ENCODE data around the gene APOC1. TPM values are rescaled to one million over a fixed set of nuclear protein-coding genes. Genes with fewer than 3 reads are reported as not detected.
"Not testable (repeated sequence)": the region's sequence is repeated elsewhere in the genome, so short reads cannot be mapped to it uniquely, and the experiment has no call there.

The APOC1 gene
- polyA plus RNA-seq, 3 donors from 2014 or later = 0.47 TPM; not detected in 2

DNA sequence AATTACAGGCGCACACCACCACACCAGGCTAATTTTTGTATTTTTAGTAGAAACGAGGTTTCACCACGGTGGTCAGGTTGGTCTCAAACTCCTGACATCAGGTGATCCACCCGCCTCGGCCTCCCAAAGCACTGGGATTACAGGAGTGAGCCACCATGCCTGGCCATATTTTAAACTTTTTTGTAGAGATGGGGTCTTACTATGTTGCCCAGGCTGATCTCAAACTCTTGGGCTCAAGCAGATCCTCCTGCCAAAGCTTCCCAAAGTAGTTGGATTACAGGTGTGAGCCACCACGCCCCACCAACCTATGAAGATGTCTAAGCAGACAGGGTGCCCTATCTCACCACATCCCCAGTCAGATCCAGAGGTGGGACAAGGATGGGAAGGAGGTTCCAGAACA is 2.5 kb upstream of the APOC1 start:
- not testable (repeated sequence) for H3K36me3 Mint-ChIP-seq, H3K4me1 Mint-ChIP-seq, H3K4me3 Mint-ChIP-seq, H3K9me3 Mint-ChIP-seq, H3K27ac Mint-ChIP-seq, DNase-seq
- H3K27me3 Mint-ChIP-seq (ENCODE audit: low read depth in 3 of 3) = peaks cover 6 to 22% (median 13%) of the 10 kb centered on the region in 3 donors

DNA sequence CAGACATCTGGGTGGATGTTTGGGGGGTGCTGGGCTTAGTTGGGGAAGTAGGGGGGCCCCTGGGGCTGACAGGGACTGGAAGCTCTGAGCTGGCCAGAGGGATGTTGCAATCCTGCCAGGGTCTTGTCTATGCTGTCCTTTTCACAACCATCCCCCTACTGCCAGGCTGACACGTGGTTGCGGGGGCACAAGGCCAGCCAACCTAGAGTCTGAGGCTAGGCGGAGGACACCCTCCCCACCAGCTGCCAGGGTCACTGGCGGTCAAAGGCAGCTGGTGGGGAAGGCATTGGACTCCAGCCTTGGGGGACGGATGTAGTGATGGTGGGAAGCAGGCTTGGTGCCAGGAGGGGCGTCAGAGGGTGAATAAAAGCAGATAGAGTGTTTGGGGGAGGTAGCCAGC is 1.6 kb upstream of the APOC1 start:
- Mint-ChIP-seq H3K27ac (peak overlapping the region in 1 of 6 donors; percentile 55), H3K27me3 (ENCODE audit: low read depth in 3 of 3) (peaks cover 7 to 20% (median 13%) of the 10 kb centered on the region in 3 donors), H3K9me3 (peaks cover 0 to 1% (median 0%) of the 10 kb centered on the region in 6 donors), H3K4me1 (peaks cover 6 to 10% of the 10 kb centered on the region in 2 donors), H3K36me3 (no peaks in the 10 kb centered on the region), H3K4me3 (no peak overlapping the region)
- DNase-seq = no peak

DNA sequence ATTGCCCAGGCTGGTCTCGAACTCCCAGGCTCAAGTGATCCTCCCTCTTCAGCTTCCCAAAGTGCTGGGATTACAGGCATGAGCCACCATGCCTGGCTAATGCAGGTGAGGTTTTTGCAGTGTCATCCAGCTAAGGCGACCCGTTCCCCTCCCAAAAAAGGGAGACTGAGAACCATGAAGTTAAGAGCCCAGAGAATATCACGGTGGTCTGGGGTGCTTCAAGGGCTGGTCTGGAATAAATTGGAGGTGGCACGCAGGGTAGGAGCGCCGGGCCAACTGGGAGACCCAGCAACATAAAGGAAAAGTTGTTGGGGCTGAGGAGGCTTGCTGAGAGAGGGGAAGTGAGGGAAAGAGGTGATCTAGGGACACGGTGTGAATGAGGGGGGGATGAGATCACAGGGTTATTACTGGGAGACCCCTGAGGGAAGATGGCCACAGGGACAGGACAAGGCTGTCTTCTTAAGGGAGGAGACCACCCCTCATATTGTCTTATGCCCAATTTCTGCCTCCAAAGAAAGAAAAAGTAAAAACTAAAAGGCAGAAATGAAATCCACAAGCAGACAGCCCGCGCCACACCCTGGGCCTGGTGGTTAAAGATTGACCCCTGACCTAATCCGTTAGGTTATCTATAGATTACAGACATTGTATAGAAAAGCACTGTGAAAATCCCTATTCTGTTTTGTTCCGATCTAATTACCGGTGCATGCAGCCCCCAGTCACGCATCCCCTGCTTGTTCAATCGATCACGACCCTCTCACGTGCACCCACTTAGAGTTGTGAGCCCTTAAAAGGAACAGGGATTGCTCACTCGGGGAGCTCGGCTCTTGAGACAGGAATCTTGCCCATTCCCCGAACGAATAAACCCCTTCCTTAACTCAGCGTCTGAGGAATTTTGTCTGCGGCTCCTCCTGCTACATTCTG is 636 bp upstream of the APOC1 start:
- not testable (repeated sequence) for H3K36me3 Mint-ChIP-seq, H3K4me1 Mint-ChIP-seq, DNase-seq, H3K9me3 Mint-ChIP-seq
- H3K27me3 Mint-ChIP-seq (ENCODE audit: low read depth in 3 of 3) = peaks cover 5 to 20% (median 13%) of the 10 kb centered on the region in 3 donors
- H3K27ac Mint-ChIP-seq = peak overlapping the region in 2 of 6 donors; percentile 17 to 73
- peak overlapping the region in 4 of 5 donors; percentile 38 to 84 (median 57) for H3K4me3 Mint-ChIP-seq

DNA sequence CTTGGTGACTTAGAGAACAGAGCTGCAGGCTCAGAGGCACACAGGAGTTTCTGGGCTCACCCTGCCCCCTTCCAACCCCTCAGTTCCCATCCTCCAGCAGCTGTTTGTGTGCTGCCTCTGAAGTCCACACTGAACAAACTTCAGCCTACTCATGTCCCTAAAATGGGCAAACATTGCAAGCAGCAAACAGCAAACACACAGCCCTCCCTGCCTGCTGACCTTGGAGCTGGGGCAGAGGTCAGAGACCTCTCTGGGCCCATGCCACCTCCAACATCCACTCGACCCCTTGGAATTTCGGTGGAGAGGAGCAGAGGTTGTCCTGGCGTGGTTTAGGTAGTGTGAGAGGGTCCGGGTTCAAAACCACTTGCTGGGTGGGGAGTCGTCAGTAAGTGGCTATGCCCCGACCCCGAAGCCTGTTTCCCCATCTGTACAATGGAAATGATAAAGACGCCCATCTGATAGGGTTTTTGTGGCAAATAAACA is 9.9 kb downstream of the APOC1 start:
- H3K36me3 Mint-ChIP-seq = no peaks in the 10 kb centered on the region
- H3K4me3 Mint-ChIP-seq = no peak overlapping the region
- no peak for DNase-seq
- H3K27me3 Mint-ChIP-seq (ENCODE audit: low read depth in 3 of 3) = peaks cover 0 to 11% (median 0%) of the 10 kb centered on the region in 3 donors
- no peak overlapping the region for H3K27ac Mint-ChIP-seq
- peaks cover 0 to 6% of the 10 kb centered on the region in 2 donors for H3K4me1 Mint-ChIP-seq
- H3K9me3 Mint-ChIP-seq = no peaks in the 10 kb centered on the region

DNA sequence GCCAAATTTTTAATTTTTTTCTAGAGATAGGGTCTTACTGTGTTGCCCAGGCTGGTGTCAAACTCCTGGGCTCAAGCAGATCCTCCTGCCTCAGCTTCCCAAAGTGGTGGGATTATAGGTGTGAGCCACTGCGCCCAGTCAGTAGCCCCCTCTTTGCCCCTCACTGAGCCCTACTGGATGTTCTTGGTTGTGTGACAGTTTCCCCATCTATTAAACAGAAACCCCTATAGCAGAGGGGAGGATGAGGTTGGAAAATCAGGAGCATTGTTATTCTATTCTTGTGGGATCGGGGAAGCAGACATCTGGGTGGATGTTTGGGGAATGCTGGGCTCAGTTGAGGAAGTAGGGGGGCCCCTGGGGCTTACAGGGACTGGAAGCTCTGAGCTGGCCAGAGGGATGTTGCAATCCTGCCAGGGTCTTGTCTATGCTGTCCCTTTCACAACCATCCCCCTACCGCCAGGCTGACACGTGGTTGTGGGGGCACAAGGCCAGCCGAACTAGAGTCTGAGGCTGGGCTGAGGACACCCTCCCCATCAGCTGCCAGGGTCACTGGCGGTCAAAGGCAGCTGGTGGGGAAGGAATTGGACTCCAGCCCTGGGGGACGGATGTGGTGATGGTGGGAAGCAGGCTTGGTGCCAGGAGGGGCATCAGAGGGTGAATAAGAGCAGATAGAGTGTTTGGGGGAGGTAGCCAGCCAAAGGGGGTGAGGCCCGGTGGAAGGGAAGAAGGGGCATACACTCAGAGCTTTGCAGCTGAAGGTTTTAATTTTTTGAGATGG is 10.9 kb downstream of the APOC1 start:
- no peak for DNase-seq
- peaks cover 0 to 6% of the 10 kb centered on the region in 2 donors for H3K4me1 Mint-ChIP-seq
- H3K36me3 Mint-ChIP-seq = no peaks in the 10 kb centered on the region
- no peak overlapping the region for H3K4me3 Mint-ChIP-seq
- H3K27me3 Mint-ChIP-seq (ENCODE audit: low read depth in 3 of 3) = peaks cover 0 to 11% (median 3%) of the 10 kb centered on the region in 3 donors
- H3K9me3 Mint-ChIP-seq = no peaks in the 10 kb centered on the region
- peak overlapping the region in 1 of 6 donors; percentile 5 for H3K27ac Mint-ChIP-seq

DNA sequence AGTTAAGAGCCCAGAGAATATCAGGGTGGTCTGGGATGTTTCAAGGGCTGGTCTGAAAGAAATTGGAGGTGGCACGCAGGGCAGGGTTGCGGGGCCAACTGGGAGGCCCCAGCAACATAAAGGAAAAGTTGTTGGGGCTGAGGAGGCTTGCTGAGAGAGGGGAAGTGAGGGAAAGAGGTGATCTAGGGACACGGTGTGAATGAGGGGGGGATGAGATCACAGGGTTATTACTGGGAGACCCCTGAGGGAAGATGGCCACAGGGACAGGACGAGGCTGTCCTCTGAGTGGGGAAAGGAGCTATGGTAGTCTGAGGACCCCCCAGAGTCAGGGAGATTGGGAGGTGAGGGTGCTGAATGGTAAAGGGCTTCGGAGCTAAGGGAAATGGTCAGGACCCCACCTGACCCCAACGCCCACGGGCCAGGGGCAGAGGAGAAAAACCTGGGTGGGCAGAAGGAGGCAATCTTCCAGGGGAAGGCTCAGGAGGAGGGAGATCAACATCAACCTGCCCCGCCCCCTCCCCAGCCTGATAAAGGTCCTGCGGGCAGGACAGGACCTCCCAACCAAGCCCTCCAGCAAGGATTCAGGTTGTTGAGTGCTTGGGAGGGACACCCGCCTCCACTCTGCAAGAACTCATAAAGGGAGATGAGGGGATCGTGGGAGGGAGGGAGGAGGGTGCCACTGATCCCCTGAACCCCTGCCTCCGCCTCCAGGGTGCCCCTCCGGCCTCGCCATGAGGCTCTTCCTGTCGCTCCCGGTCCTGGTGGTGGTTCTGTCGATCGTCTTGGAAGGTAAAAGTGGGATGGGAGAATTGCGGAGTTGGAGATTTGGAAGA is 12.1 kb downstream of the APOC1 start:
- not testable (repeated sequence) for H3K27ac Mint-ChIP-seq, H3K9me3 Mint-ChIP-seq, DNase-seq, H3K36me3 Mint-ChIP-seq, H3K4me1 Mint-ChIP-seq
- Mint-ChIP-seq H3K4me3 (peak overlapping the region in 1 of 5 donors; percentile 42), H3K27me3 (ENCODE audit: low read depth in 3 of 3) (peaks cover 0 to 11% (median 3%) of the 10 kb centered on the region in 3 donors)

DNA sequence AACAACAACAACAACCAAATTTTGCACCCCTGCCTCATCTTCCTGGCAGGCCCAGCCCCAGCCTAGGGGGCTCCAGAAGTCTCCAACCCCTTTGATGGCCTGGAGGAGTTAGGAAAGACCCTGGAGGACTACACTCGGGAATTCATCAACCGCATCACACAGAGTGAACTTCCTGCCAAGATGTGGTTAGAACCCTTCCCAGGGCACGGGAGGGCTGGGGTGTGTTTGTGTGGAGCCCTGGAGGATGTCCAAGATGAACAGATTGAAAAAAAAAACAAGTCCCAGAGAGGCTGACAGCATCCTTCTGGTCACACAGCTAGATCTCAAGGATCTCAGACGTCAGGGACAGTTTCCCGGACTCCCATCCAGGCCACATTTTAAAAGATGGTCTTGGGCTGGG is 13.3 kb downstream of the APOC1 start:
- DNase-seq = no peak
- Mint-ChIP-seq H3K27me3 (ENCODE audit: low read depth in 3 of 3) (peaks cover 0 to 11% (median 3%) of the 10 kb centered on the region in 3 donors), H3K4me3 (no peak overlapping the region), H3K36me3 (no peaks in the 10 kb centered on the region), H3K4me1 (peaks cover 0 to 6% of the 10 kb centered on the region in 2 donors), H3K9me3 (no peaks in the 10 kb centered on the region), H3K27ac (no peak overlapping the region)

DNA sequence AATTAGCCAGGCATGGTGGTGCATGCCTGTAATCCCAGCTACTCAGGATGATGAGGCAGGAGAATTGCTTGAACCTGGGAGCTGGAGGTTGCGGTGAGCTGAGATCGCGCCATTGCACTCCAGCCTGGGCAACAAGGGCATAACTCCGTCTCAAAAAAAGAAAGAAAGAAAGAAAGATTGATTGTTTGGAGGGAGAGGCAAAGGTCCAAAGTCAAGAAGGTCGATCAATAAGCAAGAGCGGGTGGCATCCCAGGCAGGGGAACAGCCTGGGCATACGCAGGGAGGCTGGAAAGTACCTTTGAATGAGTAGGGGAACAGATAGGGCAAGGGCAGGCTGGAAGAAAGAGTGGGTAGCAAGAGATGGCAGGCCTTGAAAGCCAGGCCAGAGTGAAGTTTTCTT is 15.7 kb downstream of the APOC1 start:
- H3K4me1 Mint-ChIP-seq = peaks cover 0 to 6% of the 10 kb centered on the region in 2 donors
- DNase-seq = no peak
- H3K4me3 Mint-ChIP-seq = no peak overlapping the region
- H3K36me3 Mint-ChIP-seq = no peaks in the 10 kb centered on the region
- no peaks in the 10 kb centered on the region for H3K9me3 Mint-ChIP-seq
- peak overlapping the region in 1 of 6 donors; percentile 75 for H3K27ac Mint-ChIP-seq
- H3K27me3 Mint-ChIP-seq (ENCODE audit: low read depth in 3 of 3) = peaks cover 3 to 10% (median 5%) of the 10 kb centered on the region in 3 donors

DNA sequence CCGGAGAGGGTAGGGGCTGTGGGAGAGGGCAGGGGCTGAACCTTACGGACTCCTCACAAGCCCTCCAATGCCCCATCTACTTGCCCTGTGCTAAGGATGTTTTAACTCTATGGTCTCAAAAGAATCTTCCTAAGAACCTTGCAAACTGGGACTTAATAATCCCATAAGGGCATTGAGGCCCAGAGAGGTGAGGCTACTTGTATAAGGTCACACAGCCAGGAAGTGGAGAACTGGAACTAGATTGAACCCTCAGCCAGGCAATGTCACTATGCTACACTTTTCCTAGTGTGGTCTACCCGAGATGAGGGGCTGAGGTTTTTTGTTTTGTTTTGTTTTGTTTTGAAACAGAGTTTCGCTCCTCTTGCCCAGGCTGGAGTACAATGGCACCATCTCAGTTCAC is 17.1 kb downstream of the APOC1 start:
- no peak for DNase-seq
- no peak overlapping the region for H3K27ac Mint-ChIP-seq
- no peaks in the 10 kb centered on the region for H3K36me3 Mint-ChIP-seq
- H3K4me1 Mint-ChIP-seq = peaks cover 0 to 3% of the 10 kb centered on the region in 2 donors
- no peaks in the 10 kb centered on the region for H3K9me3 Mint-ChIP-seq
- H3K4me3 Mint-ChIP-seq = no peak overlapping the region
- H3K27me3 Mint-ChIP-seq (ENCODE audit: low read depth in 3 of 3) = peaks cover 3 to 5% (median 5%) of the 10 kb centered on the region in 3 donors

DNA sequence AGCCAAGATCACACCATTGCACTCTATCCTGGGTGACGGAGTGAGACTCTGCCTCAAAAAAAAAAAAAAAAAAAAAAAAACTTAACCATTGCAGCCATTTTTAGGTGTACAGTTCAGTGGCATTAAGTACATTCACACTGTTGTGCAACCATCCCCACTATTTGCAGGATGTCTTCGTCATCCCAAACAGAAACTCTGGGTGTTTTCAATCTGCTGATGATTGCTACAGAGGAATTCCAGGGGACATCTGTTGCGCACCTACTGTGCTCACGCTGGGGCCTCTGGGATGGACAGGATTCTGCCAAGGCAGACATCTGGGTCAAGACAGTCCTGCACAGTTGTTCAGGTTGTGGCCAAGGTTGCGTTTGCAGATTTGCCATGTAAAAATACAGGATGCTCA is 25.3 kb downstream of the APOC1 start:
- Mint-ChIP-seq H3K36me3 (peaks cover 0 to 5% (median 0%) of the 10 kb centered on the region in 3 donors), H3K27ac (no peak overlapping the region)

DNA sequence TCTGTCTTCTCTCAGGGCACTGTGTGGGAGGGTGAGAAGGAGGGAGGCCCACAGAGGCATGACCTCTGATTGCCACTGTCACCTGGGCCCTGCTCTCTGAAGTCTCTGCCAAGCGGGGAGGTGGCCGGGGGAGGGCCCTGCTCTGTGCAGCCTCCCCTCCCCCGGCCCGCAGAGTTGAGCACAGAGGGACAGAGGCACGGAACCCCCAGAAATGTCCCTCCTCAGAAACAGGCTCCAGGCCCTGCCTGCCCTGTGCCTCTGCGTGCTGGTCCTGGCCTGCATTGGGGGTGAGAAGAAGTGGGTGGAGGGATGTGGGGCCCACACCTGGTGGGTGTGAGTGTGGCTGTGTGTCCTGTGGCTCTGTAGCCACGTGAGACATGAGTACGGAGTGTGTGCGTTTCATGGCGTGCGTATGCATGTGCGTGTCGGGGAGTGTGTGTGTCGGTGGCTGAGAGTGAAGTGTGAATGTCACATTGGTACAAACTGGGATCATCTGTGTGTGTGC is 27.7 kb downstream of the APOC1 start, which contains the start of gene APOC4:
Gene APOC4, plus strand, starts transcription at position 171 of the 505 bp plus-strand sequence. Its CDS starts 41 bp downstream, at position 212.
- Mint-ChIP-seq H3K4me1 (peaks cover 0 to 6% of the 10 kb centered on the region in 2 donors), H3K27me3 (ENCODE audit: low read depth in 3 of 3) (peaks cover 0 to 4% (median 3%) of the 10 kb centered on the region in 3 donors), H3K9me3 (no peaks in the 10 kb centered on the region), H3K36me3 (peaks cover 0 to 7% (median 0%) of the 10 kb centered on the region in 3 donors), H3K4me3 (no peak within 1 kb of the TSS), H3K27ac (no peak within 1 kb of the TSS)
- no peak for DNase-seq

More for the DNA sequence above, 25.3 kb downstream of the APOC1 start:
- H3K27me3 Mint-ChIP-seq (ENCODE audit: low read depth in 3 of 3) = peaks cover 3% of the 10 kb centered on the region in 3 donors
- no peak overlapping the region for H3K4me3 Mint-ChIP-seq
- no peak for DNase-seq
- H3K4me1 Mint-ChIP-seq = no peaks in the 10 kb centered on the region
- no peaks in the 10 kb centered on the region for H3K9me3 Mint-ChIP-seq

DNA sequence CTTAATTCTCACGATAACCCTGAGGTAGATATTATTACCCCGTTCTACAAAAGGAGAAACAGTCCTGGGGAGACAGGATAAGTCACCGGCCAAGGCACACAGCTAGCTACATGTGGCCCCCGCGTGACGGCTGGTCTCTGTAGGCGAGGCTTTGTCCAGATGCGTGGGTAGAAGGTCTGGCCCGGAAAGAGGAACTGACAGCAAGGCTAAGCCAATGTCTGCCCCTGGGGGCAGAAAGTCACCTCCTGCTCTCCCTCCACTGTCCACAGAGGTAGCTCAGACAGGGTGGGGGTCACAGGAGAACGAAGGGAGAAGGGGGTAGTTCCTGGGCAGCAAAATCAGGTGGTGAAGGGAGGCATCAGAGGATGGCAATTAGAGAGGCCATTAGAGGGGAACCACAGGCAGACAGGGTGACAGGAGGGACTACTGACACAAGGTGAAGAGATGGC is 29.4 kb downstream of the APOC1 start:
- H3K9me3 Mint-ChIP-seq = no peaks in the 10 kb centered on the region
- DNase-seq = no peak
- H3K4me1 Mint-ChIP-seq = peaks cover 0 to 6% of the 10 kb centered on the region in 2 donors
- peaks cover 0 to 4% (median 3%) of the 10 kb centered on the region in 3 donors for H3K27me3 Mint-ChIP-seq (ENCODE audit: low read depth in 3 of 3)
- no peak overlapping the region for H3K27ac Mint-ChIP-seq
- H3K4me3 Mint-ChIP-seq = no peak overlapping the region
- H3K36me3 Mint-ChIP-seq = peaks cover 0 to 8% (median 0%) of the 10 kb centered on the region in 3 donors
